HCT116 (cell line): ENCODE measurements around the gene PRKG1. TPM values are rescaled to one million over a fixed set of nuclear protein-coding genes. Genes with fewer than 3 reads are reported as not detected.

Source experiments
- ATAC-seq: fragments of 200-7000 bp; cut with Tn5 transposase; 2 replicates; pipeline ENCODE4 v1.9.1; 2020; ENCODE audit warnings: mild to moderate bottlenecking, moderate library complexity
- BruUV-seq: library from RNA; stranded (reverse); fragments of 400-500 nt; replicated peaks from 2 replicates; lab custom pipeline; 2021; lab: Mats Ljungman, UMichigan
- CTCF ChIA-PET: fragments of 300-600 bp; sonication (Branson Sonifier 250); formaldehyde crosslinking; loops from one replicate; lab custom pipeline; 2021; ENCODE audit warnings: antibody characterized with exemption; lab: Charles Lee
- POLR2A ChIA-PET: fragments of 300-600, 350-600 bp; sonication (Branson Sonifier 250); formaldehyde crosslinking; loops from one replicate; lab custom pipeline; 2021; ENCODE audit warnings: antibody characterized with exemption; lab: Charles Lee
- RAD21 ChIA-PET, 2 experiments: fragments of 300-600 bp; sonication (Branson Sonifier 250); formaldehyde crosslinking; loops; one replicate each; lab custom pipeline; 2023; ENCODE audit warnings: low total read pairs in 2 of 2; ENCODE audit not compliant: uncharacterized antibody in 2 of 2, unreplicated experiment in 2 of 2, low non-redundant PET in 1 of 2; lab: Charles Lee
- DNase-seq: peaks from one replicate; pipeline ENCODE4 v3.0.0-alpha.2; 2010; ENCODE audit warnings: low read depth, low spot score
- H2AFZ ChIP-seq: fragments of 200-600 bp; shearing (Covaris generic), sonication (generic); 2 replicates; pipeline ENCODE4 v1.6.1; 2017; ENCODE audit warnings: low read depth, mixed run types, mixed read lengths, antibody characterized with exemption, low read length; ENCODE audit not compliant: poor library complexity, severe bottlenecking
- H3K27ac ChIP-seq: 2 replicates; pipeline ENCODE4 v1.5.1; 2012; ENCODE audit warnings: low read depth, low read length
- H3K27me3 ChIP-seq: fragments of 200-600 bp; sonication (generic); 2 replicates; pipeline ENCODE4 v1.6.1; 2016; ENCODE audit warnings: mixed run types, low read length, mixed read lengths; ENCODE audit not compliant: insufficient read depth
- H3K36me3 ChIP-seq, 2 experiments: fragments of 200-500 bp in 1 of 2; fragments of 200-600 bp in 1 of 2; sonication (Bioruptor generic) in 1 of 2; sonication (generic) in 1 of 2; 2 replicates each; pipeline versions ENCODE4 v1.5.1 to v1.6.1; 2014 to 2016; ENCODE audit warnings: low read length in 2 of 2, inconsistent platforms in 1 of 2, mixed read lengths in 1 of 2, mixed run types in 1 of 2; ENCODE audit not compliant: insufficient read depth in 2 of 2, control insufficient read depth in 1 of 2
- H3K4me1 ChIP-seq, 2 experiments: fragments of 200-600 bp in 1 of 2; sonication (generic) in 1 of 2; 2 replicates each; pipeline versions ENCODE4 v1.5.1 to v1.6.1; 2012 to 2017; ENCODE audit warnings: low read length in 2 of 2, inconsistent platforms in 1 of 2, mild to moderate bottlenecking in 1 of 2, mixed read lengths in 1 of 2, mixed run types in 1 of 2, moderate library complexity in 1 of 2; ENCODE audit not compliant: insufficient read depth in 2 of 2, control insufficient read depth in 1 of 2
- H3K4me2 ChIP-seq: fragments of 200-600 bp; sonication (generic); 2 replicates; pipeline ENCODE4 v1.6.1; 2017; ENCODE audit warnings: mixed run types, low read length, mixed read lengths
- H3K4me3 ChIP-seq, 2 experiments: fragments of 200-600 bp in 1 of 2; sonication (generic) in 1 of 2; replicated peaks in 1 of 2; 2 replicates each; pipeline ENCODE4 v1.5.1; 2011 to 2016; ENCODE audit warnings: low read length in 2 of 2, control low read depth in 1 of 2, low read depth in 1 of 2, mild to moderate bottlenecking in 1 of 2, mixed read lengths in 1 of 2, mixed run types in 1 of 2
- H3K79me2 ChIP-seq: fragments of 200-600 bp; sonication (generic); 2 replicates; pipeline ENCODE4 v1.6.1; 2017; ENCODE audit warnings: mild to moderate bottlenecking, mixed run types, low read length, moderate library complexity, mixed read lengths; ENCODE audit not compliant: insufficient read depth
- H3K9ac ChIP-seq: fragments of 200-600 bp; sonication (generic); 2 replicates; pipeline ENCODE4 v1.6.1; 2016; ENCODE audit warnings: low read length, mixed read lengths
- H3K9me2 ChIP-seq: fragments of 200-600 bp; sonication (generic), shearing (Covaris generic); 2 replicates; pipeline ENCODE4 v1.6.1; 2017; ENCODE audit warnings: mixed run types, mild to moderate bottlenecking, moderate library complexity; ENCODE audit not compliant: insufficient read depth
- H3K9me3 ChIP-seq, 2 experiments: fragments of 200-500 bp in 1 of 2; fragments of 200-600 bp in 1 of 2; sonication (Bioruptor generic) in 1 of 2; sonication (generic) in 1 of 2; 2 replicates each; pipeline ENCODE4 v1.6.1; 2014 to 2017; ENCODE audit warnings: low read length in 2 of 2, mixed read lengths in 2 of 2, inconsistent platforms in 1 of 2, low read depth in 1 of 2, mild to moderate bottlenecking in 1 of 2, mixed run types in 1 of 2, moderate library complexity in 1 of 2; ENCODE audit not compliant: control insufficient read depth in 1 of 2, insufficient read depth in 1 of 2
- H4K20me1 ChIP-seq: fragments of 200-600 bp; sonication (generic), shearing (Covaris generic); 2 replicates; pipeline ENCODE4 v1.6.1; 2017; ENCODE audit warnings: mixed run types, mild to moderate bottlenecking, moderate library complexity; ENCODE audit not compliant: insufficient read depth
- ATF3 ChIP-seq: IDR thresholded peaks from 2 replicates; pipeline ENCODE4 v1.6.1; 2012
- EZH2 ChIP-seq: fragments of 200-600 bp; sonication (generic); IDR thresholded peaks from 2 replicates; pipeline ENCODE4 v1.6.1; 2017; ENCODE audit warnings: antibody characterized with exemption, mixed run types
- EZH2phosphoT487 ChIP-seq: fragments of 200-600 bp; IDR thresholded peaks from 2 replicates; pipeline ENCODE4 v1.6.1; 2018; ENCODE audit warnings: antibody characterized with exemption, borderline replicate concordance
- JUND ChIP-seq: IDR thresholded peaks from 2 replicates; pipeline ENCODE4 v1.6.1; 2012
- POLR2AphosphoS5 ChIP-seq: IDR thresholded peaks from 2 replicates; pipeline ENCODE4 v1.6.1; 2011; ENCODE audit warnings: mild to moderate bottlenecking, low read depth, low read length, moderate library complexity
- RAD21 ChIP-seq: IDR thresholded peaks from 2 replicates; pipeline ENCODE4 v1.6.1; 2012; ENCODE audit warnings: low read depth, mild to moderate bottlenecking
- SIN3A ChIP-seq: IDR thresholded peaks from 2 replicates; pipeline ENCODE4 v1.6.1; 2012; ENCODE audit warnings: low read depth
- SRF ChIP-seq: IDR thresholded peaks from 2 replicates; pipeline ENCODE4 v1.6.1; 2012; ENCODE audit warnings: low read depth
- TCF7L2 ChIP-seq: IDR thresholded peaks from 2 replicates; pipeline ENCODE4 v1.7.0; 2011; ENCODE audit warnings: borderline replicate concordance, inconsistent platforms; ENCODE audit not compliant: insufficient read depth, insufficient read length; ENCODE audit errors: extremely low read depth
- YY1 ChIP-seq: IDR thresholded peaks from 2 replicates; pipeline ENCODE4 v1.6.1; 2011; ENCODE audit warnings: low read length, low read depth, moderate library complexity, mild to moderate bottlenecking; ENCODE audit not compliant: insufficient replicate concordance; ENCODE audit errors: extremely low read depth
- ZFX ChIP-seq: fragments of 450-650 bp; IDR thresholded peaks from 2 replicates; pipeline ENCODE4 v1.6.1; 2017
- ZNF274 ChIP-seq: fragments of 200-500 bp; sonication (Bioruptor generic); IDR thresholded peaks from 2 replicates; pipeline ENCODE4 v1.6.1; 2014; ENCODE audit warnings: mild to moderate bottlenecking, low read depth, low read length, inconsistent platforms
- intact Hi-C: fragments of 100-400 bp; cut with micrococcal nuclease; formaldehyde crosslinking; loops from 2 replicates; pipeline ENCODE4 v1.10.0; 2022
- total RNA-seq: library from RNA; stranded (reverse); gene quantifications from one replicate; pipeline ENCODE4 v1.2.1, GENCODE V29; 2021; ENCODE audit not compliant: unreplicated experiment

PRKG1 gene
- total RNA-seq, 1 experiment from 2014 or later, result 1.4 TPM

GRCh38 chr10:51696251-51696650 lies 622.0 kb downstream of the PRKG1 start:
- BruUV-seq, result no TSS peak
- Histone ChIP-seq H3K9ac (no peak overlapping the region), H3K27me3 (no peaks in the 10 kb centered on the region), H3K27ac (no peak overlapping the region), H4K20me1 (no peaks in the 10 kb centered on the region), H2AFZ (no peak overlapping the region), H3K36me3 (no peaks in the 10 kb centered on the region), H3K4me3 (no peak overlapping the region), H3K4me2 (no peak overlapping the region), H3K9me3 (no peaks in the 10 kb centered on the region), H3K9me2 (no peaks in the 10 kb centered on the region), H3K79me2 (peaks cover 35% of the 10 kb centered on the region), H3K4me1 (peaks cover 12 to 15% of the 10 kb centered on the region in 2 experiments; a peak in 3 of 4 replicates)
- DNase-seq, result no peak
- intact Hi-C loops, result no loop called here
- ChIA-PET POLR2A (no interaction called here), CTCF (no interaction called here), RAD21 (no interaction called here)
- TF ChIP-seq TCF7L2 (no peak), EZH2phosphoT487 (no peak), ATF3 (no peak), JUND (no peak), YY1 (no peak), ZFX (no peak), SIN3A (no peak), RAD21 (no peak), ZNF274 (no peak), POLR2AphosphoS5 (no peak), SRF (no peak), EZH2 (no peak)
- no peak for ATAC-seq
